Neural cell (in vitro differentiated cells): ENCODE measurements around the gene GFM1. TPM values are rescaled to one million over a fixed set of nuclear protein-coding genes. Genes with fewer than 3 reads are reported as not detected.

Source experiments
- H2AFZ ChIP-seq: fragments of 200-600, 300-800 bp; sonication (generic), shearing (Covaris generic); 2 replicates; pipeline ENCODE4 v1.6.0; 2014; ENCODE audit warnings: low read depth, mild to moderate bottlenecking, antibody characterized with exemption, low read length, moderate library complexity
- H3F3A ChIP-seq: fragments of 200-600 bp; shearing (Covaris generic); 2 replicates; pipeline ENCODE4 v1.6.1; 2016; ENCODE audit warnings: mild to moderate bottlenecking, moderate library complexity, mixed read lengths, antibody characterized with exemption, low read length; ENCODE audit not compliant: insufficient read depth, poor library complexity, severe bottlenecking
- H3K27ac ChIP-seq: fragments of 200-600, 300-800 bp; sonication (generic), shearing (Covaris generic); 2 replicates; pipeline ENCODE4 v1.5.1; 2014; ENCODE audit warnings: mild to moderate bottlenecking, low read length, moderate library complexity
- H3K27me3 ChIP-seq: fragments of 300-800, 200-600 bp; sonication (generic), shearing (Covaris generic); 2 replicates; pipeline ENCODE4 v1.6.0; 2014; ENCODE audit warnings: mild to moderate bottlenecking, low read depth, low read length, moderate library complexity; ENCODE audit not compliant: insufficient read depth
- H3K36me3 ChIP-seq: fragments of 300-800, 200-600 bp; sonication (generic), shearing (Covaris generic); 2 replicates; pipeline ENCODE4 v1.5.1; 2014; ENCODE audit warnings: mild to moderate bottlenecking, antibody characterized with exemption, low read length, moderate library complexity; ENCODE audit not compliant: insufficient read depth
- H3K4me2 ChIP-seq: fragments of 300-800, 200-600 bp; sonication (generic), shearing (Covaris generic); 2 replicates; pipeline ENCODE4 v1.6.0; 2014; ENCODE audit warnings: mild to moderate bottlenecking, low read length
- H3K4me3 ChIP-seq: fragments of 300-800, 200-600 bp; sonication (generic), shearing (Covaris generic); 2 replicates; pipeline ENCODE4 v1.5.1; 2014; ENCODE audit warnings: mild to moderate bottlenecking, low read length, moderate library complexity
- H3K79me2 ChIP-seq: fragments of 200-600 bp; shearing (Covaris generic); replicated peaks from 2 replicates; pipeline ENCODE4 v1.6.0; 2014; ENCODE audit warnings: mild to moderate bottlenecking, low read length, moderate library complexity; ENCODE audit not compliant: insufficient read depth
- H3K9ac ChIP-seq: fragments of 300-800, 200-600 bp; sonication (generic), shearing (Covaris generic); 2 replicates; pipeline ENCODE4 v1.6.1; 2016; ENCODE audit warnings: mild to moderate bottlenecking, low read length, mixed read lengths
- H3K9me2 ChIP-seq: fragments of 200-600 bp; shearing (Covaris generic); 2 replicates; pipeline ENCODE4 v1.6.1; 2016; ENCODE audit warnings: mild to moderate bottlenecking, low read length, mixed read lengths; ENCODE audit not compliant: insufficient read depth
- H3K9me3 ChIP-seq: fragments of 200-600, 300-800 bp; sonication (generic), shearing (Covaris generic); 2 replicates; pipeline ENCODE4 v1.6.1; 2016; ENCODE audit warnings: mild to moderate bottlenecking, mixed run types, low read length, moderate library complexity, mixed read lengths
- H4K20me1 ChIP-seq: fragments of 200-600 bp; shearing (Covaris generic); 2 replicates; pipeline ENCODE4 v1.6.1; 2016; ENCODE audit warnings: mild to moderate bottlenecking, mixed run types; ENCODE audit not compliant: insufficient read depth
- EP300 ChIP-seq: fragments of 450-650 bp; conservative IDR thresholded peaks from 2 replicates; pipeline ENCODE4 v1.6.1; 2014; ENCODE audit warnings: antibody characterized with exemption, mild to moderate bottlenecking, moderate library complexity; ENCODE audit not compliant: poor library complexity, severe bottlenecking
- EZH2 ChIP-seq: fragments of 200-600, 300-800 bp; shearing (Covaris generic), sonication (generic); IDR thresholded peaks from 2 replicates; pipeline ENCODE4 v1.6.1; 2014; ENCODE audit warnings: antibody characterized with exemption, low read length, borderline replicate concordance, mild to moderate bottlenecking; ENCODE audit not compliant: insufficient read depth, poor library complexity, severe bottlenecking
- MXI1 ChIP-seq: fragments of 450-650 bp; conservative IDR thresholded peaks from 2 replicates; pipeline ENCODE4 v1.6.1; 2014; ENCODE audit warnings: antibody characterized with exemption, mild to moderate bottlenecking; ENCODE audit not compliant: poor library complexity, severe bottlenecking
- POLR2AphosphoS5 ChIP-seq: IDR thresholded peaks from 2 replicates; pipeline ENCODE4 v1.6.1; 2012
- RAD21 ChIP-seq: fragments of 450-650 bp; conservative IDR thresholded peaks from 2 replicates; pipeline ENCODE4 v1.6.1; 2014; ENCODE audit warnings: antibody characterized with exemption, mild to moderate bottlenecking, moderate library complexity
- REST ChIP-seq: IDR thresholded peaks from 2 replicates; pipeline ENCODE4 v1.6.1; 2012; ENCODE audit warnings: borderline replicate concordance
- SMC3 ChIP-seq: fragments of 450-650 bp; conservative IDR thresholded peaks from 2 replicates; pipeline ENCODE4 v1.6.1; 2014; ENCODE audit warnings: antibody characterized with exemption, mild to moderate bottlenecking, moderate library complexity; ENCODE audit not compliant: poor library complexity
- TAF1 ChIP-seq: IDR thresholded peaks from 2 replicates; pipeline ENCODE4 v1.6.1; 2012; ENCODE audit warnings: low read depth
- polyA plus RNA-seq: library from polyadenylated mRNA; depleted of rRNA; stranded (reverse); fragments of >200 nt; gene quantifications from 2 replicates; pipeline ENCODE4 v1.2.3, GENCODE V29; 2014
- TF ChIP-seq, protein P1 (sequence below): fragments of 450-650 bp; IDR thresholded peaks from 2 replicates; pipeline ENCODE4 v1.5.1; 2014; ENCODE audit warnings: antibody characterized with exemption, mild to moderate bottlenecking, moderate library complexity; ENCODE audit not compliant: poor library complexity, severe bottlenecking

GFM1 gene
- polyA plus RNA-seq, 1 donor from 2014 or later = 67.1 TPM

GRCh38 chr3:158733656-158734055, 89.3 kb downstream of the GFM1 start:
- Histone ChIP-seq H3F3A (no peaks in the 10 kb centered on the region), H3K9me2 (no peaks in the 10 kb centered on the region), H3K4me3 (no peak overlapping the region), H3K27me3 (peaks cover 20% of the 10 kb centered on the region), H3K79me2 (no peaks in the 10 kb centered on the region), H3K4me2 (no peak overlapping the region), H3K36me3 (no peaks in the 10 kb centered on the region), H3K9me3 (no peaks in the 10 kb centered on the region), H3K9ac (no peak overlapping the region), H2AFZ (no peak overlapping the region), H4K20me1 (no peaks in the 10 kb centered on the region), H3K27ac (no peak overlapping the region)
- TF ChIP-seq POLR2AphosphoS5 (no peak), EP300 (no peak), MXI1 (no peak), TAF1 (no peak), SMC3 (no peak), RAD21 (no peak), REST (no peak), EZH2 (no peak)
- TF ChIP-seq, protein P1, sequence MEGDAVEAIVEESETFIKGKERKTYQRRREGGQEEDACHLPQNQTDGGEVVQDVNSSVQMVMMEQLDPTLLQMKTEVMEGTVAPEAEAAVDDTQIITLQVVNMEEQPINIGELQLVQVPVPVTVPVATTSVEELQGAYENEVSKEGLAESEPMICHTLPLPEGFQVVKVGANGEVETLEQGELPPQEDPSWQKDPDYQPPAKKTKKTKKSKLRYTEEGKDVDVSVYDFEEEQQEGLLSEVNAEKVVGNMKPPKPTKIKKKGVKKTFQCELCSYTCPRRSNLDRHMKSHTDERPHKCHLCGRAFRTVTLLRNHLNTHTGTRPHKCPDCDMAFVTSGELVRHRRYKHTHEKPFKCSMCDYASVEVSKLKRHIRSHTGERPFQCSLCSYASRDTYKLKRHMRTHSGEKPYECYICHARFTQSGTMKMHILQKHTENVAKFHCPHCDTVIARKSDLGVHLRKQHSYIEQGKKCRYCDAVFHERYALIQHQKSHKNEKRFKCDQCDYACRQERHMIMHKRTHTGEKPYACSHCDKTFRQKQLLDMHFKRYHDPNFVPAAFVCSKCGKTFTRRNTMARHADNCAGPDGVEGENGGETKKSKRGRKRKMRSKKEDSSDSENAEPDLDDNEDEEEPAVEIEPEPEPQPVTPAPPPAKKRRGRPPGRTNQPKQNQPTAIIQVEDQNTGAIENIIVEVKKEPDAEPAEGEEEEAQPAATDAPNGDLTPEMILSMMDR = no peak

DNA sequence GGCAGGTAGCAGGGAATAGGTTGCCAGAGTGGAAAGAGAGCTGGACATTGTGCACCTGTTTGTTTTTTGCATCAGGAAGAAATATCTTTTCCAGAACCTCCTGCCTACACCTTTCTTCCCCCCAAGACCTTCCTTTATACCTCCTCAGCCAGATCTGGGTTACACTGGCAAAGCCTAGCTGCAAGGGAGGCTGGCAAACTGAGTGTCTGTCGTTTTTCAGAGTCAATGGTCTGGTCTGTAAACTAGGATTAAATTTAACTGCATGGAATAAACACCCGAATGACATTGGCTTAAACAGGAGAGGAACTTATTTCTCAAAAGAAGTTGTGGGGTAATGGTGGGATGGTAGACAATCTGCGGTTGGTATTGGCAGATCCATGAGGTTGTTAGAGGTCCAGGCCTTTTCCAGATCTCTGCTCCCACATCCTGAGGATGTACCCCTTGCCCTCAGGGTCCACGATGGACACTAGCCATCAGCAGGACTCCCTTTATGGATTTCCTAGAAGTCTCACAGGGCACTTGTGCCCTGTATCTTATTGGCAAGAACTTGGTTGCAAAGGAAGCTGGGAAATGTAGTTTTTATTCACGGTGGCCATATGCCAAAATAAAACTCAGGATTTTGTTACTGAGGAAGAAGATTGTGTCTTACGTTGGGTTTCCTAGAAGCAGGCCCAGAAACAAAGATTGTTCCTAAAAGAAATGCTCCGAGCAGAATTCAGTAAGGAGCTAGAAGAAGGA, 91.1 kb downstream of the GFM1 start:
- H3K36me3 ChIP-seq = no peaks in the 10 kb centered on the region
- peaks cover 20% of the 10 kb centered on the region for H3K27me3 ChIP-seq
- H3K9me3 ChIP-seq = no peaks in the 10 kb centered on the region
- H4K20me1 ChIP-seq = no peaks in the 10 kb centered on the region
- no peaks in the 10 kb centered on the region for H3K9me2 ChIP-seq
- no peaks in the 10 kb centered on the region for H3F3A ChIP-seq
- H2AFZ ChIP-seq = no peak overlapping the region
- no peak overlapping the region for H3K9ac ChIP-seq
- H3K79me2 ChIP-seq = no peaks in the 10 kb centered on the region
- no peak overlapping the region for H3K4me3 ChIP-seq
- TF ChIP-seq, protein P1 = no peak
- TF ChIP-seq RAD21 (no peak), POLR2AphosphoS5 (no peak), TAF1 (no peak), REST (no peak), EP300 (no peak), EZH2 (no peak), SMC3 (no peak), MXI1 (no peak)
- H3K27ac ChIP-seq = no peak overlapping the region
- no peak overlapping the region for H3K4me2 ChIP-seq
